Measurements from ENCODE around the gene SLC25A33. TPM values are rescaled to one million over a fixed set of nuclear protein-coding genes. Genes with fewer than 3 reads are reported as not detected.

The SLC25A33 gene
- total and polyA plus RNA-seq, 2 experiments from 2014 or later, result 13.3 to 18.8 TPM

GRCh38 chr1:9612871-9613624 lies 73.8 kb downstream of the SLC25A33 start:
- Mint-ChIP-seq H3K27ac (no peak overlapping the region), H3K4me3 (no peak overlapping the region), H3K4me1 (peaks cover 4% of the 10 kb centered on the region; the same call in 2 of the 3 replicates), H3K9me3 (no peaks in the 10 kb centered on the region), H3K27me3 (ENCODE audit: insufficient read depth, low read depth, poor library complexity) (peaks cover 13% of the 10 kb centered on the region), H3K36me3 (ENCODE audit: low read depth) (peaks cover 12% of the 10 kb centered on the region; the same call in 2 of the 3 replicates)
- TF ChIP-seq CREB1 (CRISPR knock-in tag; IDR thresholded peaks at IDR 0.05; ENCODE audit: low read depth), result no peak
- no peak for TF ChIP-seq ZNF331 (CRISPR knock-in tag; IDR thresholded peaks at IDR 0.05; ENCODE audit: low read depth)
- TF ChIP-seq CTCF (conservative IDR thresholded peaks at IDR 0.05; ENCODE audit: low read depth in 2 of 2), result no peak
- TF ChIP-seq JUNB (IDR thresholded peaks at IDR 0.05; ENCODE audit: unreplicated experiment), result no peak
- no peak for TF ChIP-seq ZNF114 (CRISPR knock-in tag; IDR thresholded peaks at IDR 0.05)
- TF ChIP-seq EZH2 (IDR thresholded peaks at IDR 0.05; ENCODE audit: low read depth, unreplicated experiment), result no peak
- TF ChIP-seq REST (IDR thresholded peaks at IDR 0.05; ENCODE audit: unreplicated experiment), result no peak
- TF ChIP-seq STAT1 (IDR thresholded peaks at IDR 0.05; ENCODE audit: unreplicated experiment), result no peak
- TF ChIP-seq EZH2phosphoT487 (IDR thresholded peaks at IDR 0.05; ENCODE audit: unreplicated experiment), result no peak
- no peak for TF ChIP-seq ZNF462 (CRISPR knock-in tag; IDR thresholded peaks at IDR 0.05)
- Histone ChIP-seq H3K4me3 (no peak overlapping the region), H4K20me1 (replicated peaks; ENCODE audit: insufficient read depth) (no peaks in the 10 kb centered on the region), H3K27me3 (ENCODE audit: insufficient read depth) (no peaks in the 10 kb centered on the region), H3K4me2 (no peak overlapping the region), H3K27ac (ENCODE audit: low read depth) (no peak overlapping the region), H3K9me2 (ENCODE audit: insufficient read depth) (no peaks in the 10 kb centered on the region), H3K36me3 (ENCODE audit: insufficient read depth) (0 out of 2 replicates have a peak, but pooled peaks cover 3% of the 10 kb centered on the region), H3K79me2 (replicated peaks; ENCODE audit: insufficient read depth) (no peaks in the 10 kb centered on the region), H3K4me1 (ENCODE audit: insufficient read depth) (no peaks in the 10 kb centered on the region), H2AFZ (no peak overlapping the region), H3F3A (replicated peaks; ENCODE audit: low read depth) (no peaks in the 10 kb centered on the region)
- DNase-seq (ENCODE audit: low spot score), result no peak
- ATAC-seq, result no peak
